Measurements from ENCODE around the gene PRRT3.
"Not testable (repeated sequence)": the region's sequence is repeated elsewhere in the genome, so short reads cannot be mapped to it uniquely, and the experiment has no call there.

PRRT3 gene

DNA sequence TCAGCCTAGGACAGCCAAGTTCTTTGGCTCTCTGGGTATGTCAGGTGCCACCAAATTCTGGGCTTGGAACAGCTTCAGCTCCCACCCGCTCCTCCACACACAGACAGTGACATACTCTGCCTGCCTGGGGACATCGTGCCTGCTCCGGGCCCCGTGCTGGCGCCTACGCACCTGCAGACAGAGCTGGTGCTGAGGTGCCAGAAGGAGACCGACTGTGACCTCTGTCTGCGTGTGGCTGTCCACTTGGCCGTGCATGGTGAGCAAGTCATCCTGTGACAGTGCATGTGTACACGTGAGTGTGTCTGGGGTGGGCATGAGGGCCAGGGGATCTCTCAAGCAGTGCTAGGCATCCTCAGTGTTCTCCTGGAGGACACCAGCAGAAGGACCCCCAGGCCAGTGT is 34.4 kb downstream of the PRRT3 start:
- DNase-seq = no peak

DNA sequence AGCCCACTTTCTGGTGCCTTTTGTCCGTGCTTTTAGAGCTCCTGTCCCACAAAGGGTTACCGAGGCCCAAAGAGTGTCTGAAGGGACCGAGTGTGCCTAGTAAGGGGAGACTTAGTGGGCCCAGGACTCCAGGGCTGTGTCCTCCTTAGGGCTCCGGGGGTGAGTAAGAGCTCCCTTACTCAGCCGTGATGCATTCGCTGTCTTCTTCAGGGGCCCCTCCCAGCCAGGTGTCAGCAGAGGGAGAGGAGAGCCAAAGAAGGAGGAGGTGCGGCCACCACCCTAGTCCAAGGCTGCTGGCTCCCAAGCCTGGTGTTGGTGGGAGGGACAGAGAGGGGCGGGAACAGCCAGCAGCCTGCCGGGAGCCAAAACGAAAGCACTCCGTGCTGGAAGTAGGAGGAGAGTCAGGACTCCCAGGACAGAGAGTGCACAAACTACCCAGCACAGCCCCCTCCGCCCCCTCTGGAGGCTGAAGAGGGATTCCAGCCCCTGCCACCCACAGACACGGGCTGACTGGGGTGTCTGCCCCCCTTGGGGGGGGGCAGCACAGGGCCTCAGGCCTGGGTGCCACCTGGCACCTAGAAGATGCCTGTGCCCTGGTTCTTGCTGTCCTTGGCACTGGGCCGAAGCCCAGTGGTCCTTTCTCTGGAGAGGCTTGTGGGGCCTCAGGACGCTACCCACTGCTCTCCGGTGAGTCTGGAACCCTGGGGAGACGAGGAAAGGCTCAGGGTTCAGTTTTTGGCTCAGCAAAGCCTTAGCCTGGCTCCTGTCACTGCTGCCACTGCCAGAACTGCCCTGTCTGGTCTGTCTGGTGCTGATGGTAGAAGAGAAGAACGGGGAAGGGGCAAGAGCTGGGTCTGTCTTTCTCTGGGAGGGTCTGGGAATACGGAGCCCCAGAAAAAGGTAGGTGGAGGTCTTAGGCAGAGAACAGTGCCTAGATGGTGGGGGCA is 35.2 kb downstream of the PRRT3 start, which contains the start of gene IL17RC:
TSS of gene IL17RC (plus strand) at position 365 of the 947 bp plus-strand sequence. CDS start at position 583, 218 bp downstream.
- DNase-seq = peak; percentile 54

- DNase-seq = no peak
Observed at GRCh38 chr3:9916346-9916733, 35.9 kb downstream of the PRRT3 start.

DNA sequence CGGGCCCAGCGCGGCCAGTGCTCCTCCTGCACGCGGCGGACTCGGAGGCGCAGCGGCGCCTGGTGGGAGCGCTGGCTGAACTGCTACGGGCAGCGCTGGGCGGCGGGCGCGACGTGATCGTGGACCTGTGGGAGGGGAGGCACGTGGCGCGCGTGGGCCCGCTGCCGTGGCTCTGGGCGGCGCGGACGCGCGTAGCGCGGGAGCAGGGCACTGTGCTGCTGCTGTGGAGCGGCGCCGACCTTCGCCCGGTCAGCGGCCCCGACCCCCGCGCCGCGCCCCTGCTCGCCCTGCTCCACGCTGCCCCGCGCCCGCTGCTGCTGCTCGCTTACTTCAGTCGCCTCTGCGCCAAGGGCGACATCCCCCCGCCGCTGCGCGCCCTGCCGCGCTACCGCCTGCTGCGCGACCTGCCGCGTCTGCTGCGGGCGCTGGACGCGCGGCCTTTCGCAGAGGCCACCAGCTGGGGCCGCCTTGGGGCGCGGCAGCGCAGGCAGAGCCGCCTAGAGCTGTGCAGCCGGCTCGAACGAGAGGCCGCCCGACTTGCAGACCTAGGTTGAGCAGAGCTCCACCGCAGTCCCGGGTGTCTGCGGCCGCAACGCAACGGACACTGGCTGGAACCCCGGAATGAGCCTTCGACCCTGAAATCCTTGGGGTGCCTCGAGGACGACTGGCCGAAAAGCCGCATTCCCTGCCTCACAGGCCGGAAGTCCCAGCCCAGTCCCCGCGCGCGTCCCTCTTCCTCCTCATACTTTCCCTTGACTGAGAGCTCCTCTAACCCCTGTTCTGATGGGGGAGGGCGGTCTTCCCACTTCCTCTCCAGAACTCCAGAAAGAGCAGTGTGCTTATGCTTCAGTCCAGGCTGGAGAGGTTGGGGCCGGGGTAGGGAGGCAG is 36.7 kb downstream of the PRRT3 start:
- DNase-seq = peak; percentile 39

GRCh38 chr3:9914559-9915253 is 37.5 kb downstream of the PRRT3 start:
- DNase-seq = no peak

DNA sequence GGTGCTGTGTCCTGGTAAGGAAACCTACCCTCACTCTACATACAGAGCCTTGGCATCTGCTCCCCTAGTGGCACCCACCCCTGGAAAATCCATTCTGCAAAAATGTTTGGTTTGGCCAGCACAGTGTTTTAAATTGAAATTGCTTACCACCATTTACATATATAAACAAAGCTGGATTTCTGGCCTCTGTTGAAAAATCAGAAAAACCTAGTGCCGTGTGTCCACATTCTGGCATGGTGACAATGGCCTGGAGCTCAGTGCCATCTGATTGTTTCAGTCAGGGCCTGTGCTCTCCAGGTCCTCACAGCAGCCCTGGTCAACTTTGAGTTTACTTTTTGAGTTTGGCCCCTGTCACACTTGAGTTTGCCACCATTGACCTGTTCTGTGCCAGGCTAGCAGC is 38.2 kb downstream of the PRRT3 start:
- DNase-seq = no peak

GRCh38 chr3:9913601-9914000 is 38.6 kb downstream of the PRRT3 start:
- no peak for DNase-seq

DNA sequence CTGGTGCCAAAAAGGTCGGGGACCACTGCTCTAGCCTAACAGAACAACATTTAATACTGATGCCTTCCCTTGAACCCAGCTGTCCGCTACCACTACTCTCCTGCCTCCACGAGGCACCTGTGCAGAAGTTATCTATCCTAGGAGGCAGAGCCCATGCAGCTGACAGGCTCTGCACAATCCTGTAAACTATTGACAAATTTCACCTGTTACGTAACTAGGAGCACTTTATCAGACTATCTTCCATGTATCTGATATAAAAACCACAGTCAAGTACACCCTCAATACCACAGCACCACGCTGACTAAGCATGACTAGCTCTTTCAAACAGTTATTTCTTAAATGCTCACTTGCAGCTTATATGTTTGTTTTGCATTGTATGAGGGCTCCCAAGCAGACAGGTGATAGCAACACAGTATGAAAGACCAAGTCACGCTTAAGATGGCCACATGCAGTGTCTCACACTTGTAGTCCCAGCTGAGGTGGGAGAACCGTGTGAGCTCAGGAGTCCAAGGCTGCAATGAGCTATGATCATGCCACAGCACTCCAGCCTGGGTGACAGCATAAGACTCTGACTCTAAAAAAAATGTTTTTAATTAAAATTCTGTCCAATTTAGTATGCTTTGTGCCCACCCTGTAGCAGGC is 39.8 kb downstream of the PRRT3 start:
- DNase-seq = peak; percentile 45

DNA sequence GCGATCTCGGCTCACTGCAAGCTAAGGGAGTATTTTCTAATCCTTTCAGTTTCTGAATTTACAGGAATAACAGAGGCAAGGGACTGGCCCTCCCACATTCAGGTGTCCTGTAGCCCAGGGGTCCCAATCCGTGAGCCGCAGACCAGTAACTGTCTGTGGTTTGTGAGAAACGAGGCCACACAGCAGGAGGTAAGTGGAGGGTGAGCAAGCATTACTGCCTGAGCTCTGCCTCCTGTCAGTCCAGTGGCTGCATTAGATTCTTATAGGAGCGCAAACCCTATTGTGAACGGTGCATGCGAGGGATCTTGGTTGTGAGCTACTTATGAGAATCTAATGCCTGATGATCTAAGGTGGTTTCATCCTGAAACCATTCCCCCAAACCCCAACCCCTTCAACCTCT is 40.3 kb downstream of the PRRT3 start:
- DNase-seq = no peak

DNA sequence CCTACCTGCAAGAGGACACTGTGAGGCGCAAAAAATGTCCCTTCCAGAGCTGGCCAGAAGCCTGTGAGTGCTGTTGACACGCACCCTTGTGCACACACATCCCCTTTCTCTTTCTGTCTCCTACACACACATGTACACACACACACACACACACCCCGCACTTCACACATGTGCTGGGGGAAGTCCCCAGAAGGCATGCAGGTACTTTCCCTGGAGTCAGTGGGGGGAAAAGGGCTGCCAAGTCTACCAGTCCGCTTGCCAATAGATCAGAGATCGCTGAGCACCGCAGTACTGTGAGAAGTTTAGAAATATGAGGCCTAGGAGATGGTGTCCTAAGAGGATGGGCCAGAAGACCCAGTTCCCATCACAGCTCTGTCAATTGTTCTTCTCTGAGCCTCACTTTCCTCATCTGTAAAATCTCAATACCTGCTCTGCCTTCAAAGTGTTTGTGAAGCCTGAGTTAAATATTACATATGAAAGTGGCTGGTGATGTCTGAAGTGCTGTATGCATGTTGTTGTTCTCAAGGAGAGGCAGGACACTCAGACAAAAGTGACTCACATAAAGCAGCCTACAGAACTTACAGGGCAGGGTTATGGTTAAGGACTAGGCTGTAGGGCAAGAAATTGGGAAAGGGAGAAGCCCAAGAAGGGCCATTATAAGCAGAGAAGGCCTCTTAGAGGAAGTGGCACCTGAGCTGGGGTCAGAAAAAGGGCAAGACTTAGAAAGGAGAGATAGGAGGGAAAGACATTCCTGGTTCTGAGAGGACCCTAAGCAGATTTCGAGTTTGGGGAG is 42.8 kb downstream of the PRRT3 start:
- peak; percentile 54 for DNase-seq

DNA sequence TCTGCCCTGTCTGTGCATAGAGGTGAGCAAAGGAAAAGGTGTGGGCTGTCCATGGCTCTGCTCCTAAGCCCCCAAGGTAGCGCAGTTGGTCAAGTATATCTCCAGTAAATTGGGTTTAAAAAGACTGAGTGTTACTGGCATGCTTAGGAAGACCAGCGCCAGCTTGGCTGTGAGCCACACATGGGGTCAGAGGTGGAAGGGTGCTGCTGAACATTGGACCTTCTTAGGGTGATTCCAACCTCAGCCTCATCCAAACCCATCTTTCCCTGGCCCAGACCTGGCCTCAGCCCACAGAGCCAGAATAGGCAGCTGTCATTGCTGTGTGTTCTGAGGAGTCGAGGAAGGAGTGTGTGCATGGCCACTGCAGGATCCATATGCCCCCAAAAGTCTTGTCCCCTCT is 43.9 kb downstream of the PRRT3 start:
- no peak for DNase-seq

- no peak for DNase-seq
Observed at GRCh38 chr3:9906480-9906879, 45.7 kb downstream of the PRRT3 start.

DNA sequence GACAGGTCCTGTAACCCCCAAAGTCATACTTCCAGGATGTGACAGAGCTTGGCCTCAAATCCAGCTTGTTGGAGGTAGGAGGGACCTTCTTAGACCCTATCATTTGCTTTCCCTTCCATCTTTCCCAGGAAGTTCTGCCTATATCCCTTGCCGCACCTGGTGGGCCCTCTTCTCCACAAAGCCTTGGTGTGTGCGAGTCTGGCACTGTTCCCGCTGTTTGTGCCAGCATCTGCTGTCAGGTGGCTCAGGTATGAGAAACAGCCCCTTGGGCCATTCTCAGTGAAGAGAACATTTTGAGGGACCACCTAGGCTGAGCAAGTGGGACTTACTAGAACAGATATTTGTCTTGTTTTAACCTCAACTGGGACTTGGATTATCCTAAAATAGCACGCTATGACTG is 48.3 kb downstream of the PRRT3 start:
- DNase-seq = no peak

GRCh38 chr3:9903238-9903624 is 49.0 kb downstream of the PRRT3 start:
- no peak for DNase-seq

GRCh38 chr3:9902372-9903237 is 49.6 kb downstream of the PRRT3 start, which contains the start of gene IL17RE:
TSS of gene IL17RE (plus strand) at chr3:9902848. CDS start at chr3:9902933, 85 bp downstream.
- no peak for DNase-seq

DNA sequence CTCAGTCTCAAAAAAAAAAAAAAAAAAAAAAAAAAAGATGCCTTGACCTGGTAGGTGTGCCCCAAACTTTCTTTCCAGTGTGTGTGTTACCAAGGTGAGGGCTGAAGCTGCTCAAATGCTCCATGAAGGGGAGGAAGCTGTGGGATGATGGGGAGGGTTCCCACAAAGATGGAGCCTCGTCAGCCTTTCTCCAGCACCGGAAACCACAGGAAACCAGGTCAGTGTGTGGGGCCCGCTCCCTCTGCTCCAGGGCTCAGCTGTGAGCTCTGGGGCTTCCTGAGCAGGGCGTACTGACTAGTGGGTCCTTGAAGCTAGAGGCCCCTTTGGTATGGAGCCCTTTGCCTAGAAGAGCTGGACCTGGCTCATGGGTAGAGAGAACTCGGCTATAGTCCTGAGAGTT is 50.2 kb downstream of the PRRT3 start:
- DNase-seq = peak; percentile 39

- not testable (repeated sequence) for DNase-seq
Observed at GRCh38 chr3:9900965-9901415, 51.2 kb downstream of the PRRT3 start.

GRCh38 chr3:9899289-9899791 is 52.9 kb downstream of the PRRT3 start:
- DNase-seq = no peak

- no peak for DNase-seq
Observed at GRCh38 chr3:9898467-9899241, 53.6 kb downstream of the PRRT3 start.

All from stimulated activated CD4-positive, alpha-beta T cell treated with anti-CD3 and anti-CD28 coated beads, Interleukin-4, amount 100 ng/mL, for 24 hours (primary cell).